Lower lobe of right lung (tissue), 2 donors: ENCODE data around the gene PRR15L. TPM values are rescaled to one million over a fixed set of nuclear protein-coding genes. Genes with fewer than 3 reads are reported as not detected.

ENCODE experiments used
- ATAC-seq, 2 donors: fragments of 200-7000 bp; cut with Tn5 transposase; one replicate each; pipeline ENCODE4 v1.9.1; 2020 to 2022; ENCODE audit warnings: mild to moderate bottlenecking in 2 of 2, moderate library complexity in 2 of 2
- DNase-seq: peaks from one replicate; pipeline ENCODE4 v3.0.0-alpha.2; 2020
- H3K27ac ChIP-seq: fragments of 200-600 bp; one replicate; pipeline ENCODE4 v1.8.0; 2022
- H3K27me3 ChIP-seq: fragments of 200-600 bp; one replicate; pipeline ENCODE4 v1.8.0; 2022; ENCODE audit warnings: low read depth
- H3K36me3 ChIP-seq: fragments of 200-600 bp; one replicate; pipeline ENCODE4 v1.8.0; 2022; ENCODE audit warnings: mild to moderate bottlenecking
- H3K4me1 ChIP-seq: fragments of 200-600 bp; one replicate; pipeline ENCODE4 v1.8.0; 2022
- H3K4me3 ChIP-seq: fragments of 200-600 bp; one replicate; pipeline ENCODE4 v1.8.0; 2022; ENCODE audit warnings: mild to moderate bottlenecking
- H3K9me3 ChIP-seq: fragments of 200-600 bp; one replicate; pipeline ENCODE4 v1.8.0; 2022
- intact Hi-C: fragments of 100-400 bp; cut with DNase I; formaldehyde crosslinking; loops from one replicate; pipeline ENCODE4 v1.11.0; 2022
- total RNA-seq: library from RNA; stranded (reverse); fragmentation: NEBNext Ultra II Directional; extraction: Animal tissue kit (Norgen Biotek cat#: 25700); gene quantifications from one replicate; pipeline ENCODE4 v1.2.1, GENCODE V29; 2021
- TF ChIP-seq, protein P1 (sequence below): fragments of 200-600 bp; IDR thresholded peaks from one replicate; pipeline ENCODE4 v1.8.0; 2022; ENCODE audit warnings: antibody characterized with exemption, mild to moderate bottlenecking
- donor health status: DM: no; HTN: yes; CAD: no; lungs with severe emphysema.

PRR15L gene
- total RNA-seq, 1 donor from 2014 or later: 48.1 TPM

DNA sequence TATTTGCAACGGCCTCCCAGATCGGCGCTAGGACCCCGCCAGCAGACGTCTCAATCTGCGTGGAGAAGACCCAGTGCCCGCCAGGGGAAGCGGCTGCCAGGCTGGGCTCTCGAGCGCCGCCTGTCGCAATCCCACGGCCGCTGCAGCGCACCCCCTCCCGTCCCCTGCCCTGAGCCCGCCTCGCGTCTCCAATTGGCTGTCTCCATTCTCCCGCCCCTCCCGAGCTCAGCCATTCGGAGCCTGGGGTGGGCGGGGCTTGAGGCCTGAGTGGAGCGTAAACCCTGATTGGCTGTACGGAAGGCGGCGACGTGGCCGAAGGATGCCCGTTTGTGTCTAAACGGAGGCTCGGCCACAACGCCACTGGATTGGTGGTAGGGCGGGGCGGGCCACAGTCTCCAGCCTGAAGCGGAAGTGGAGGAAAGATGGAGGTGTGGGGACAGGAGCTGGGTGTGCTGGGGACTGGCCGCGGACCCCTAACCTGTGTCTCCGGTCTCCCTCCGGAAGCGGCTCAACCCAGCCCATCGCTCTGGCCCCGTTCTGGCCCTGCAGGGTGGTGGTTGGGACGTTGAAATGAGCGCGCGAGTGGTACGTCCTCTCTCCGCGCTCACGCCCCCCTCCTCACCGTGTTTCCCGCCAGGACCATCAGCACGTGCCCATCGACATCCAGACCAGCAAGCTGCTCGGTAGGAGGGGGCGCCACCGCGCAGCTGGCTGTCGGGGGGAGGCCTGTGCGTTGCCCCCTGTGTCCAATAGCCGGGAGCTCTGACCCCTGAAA is 13.2 kb upstream of the PRR15L start, which contains the start of gene CDK5RAP3:
Gene CDK5RAP3 (plus strand): TSS at position 389 of the 775 bp plus-strand sequence. CDS start 34 bp downstream, at position 423.
- H3K4me1 ChIP-seq: peaks cover 27% of the 10 kb centered on the region
- peak within 1 kb of the TSS; percentile 99 for H3K4me3 ChIP-seq
- intact Hi-C loops: no loop called here
- H3K36me3 ChIP-seq: peaks cover 27% of the 10 kb centered on the region
- TF ChIP-seq, protein P1, sequence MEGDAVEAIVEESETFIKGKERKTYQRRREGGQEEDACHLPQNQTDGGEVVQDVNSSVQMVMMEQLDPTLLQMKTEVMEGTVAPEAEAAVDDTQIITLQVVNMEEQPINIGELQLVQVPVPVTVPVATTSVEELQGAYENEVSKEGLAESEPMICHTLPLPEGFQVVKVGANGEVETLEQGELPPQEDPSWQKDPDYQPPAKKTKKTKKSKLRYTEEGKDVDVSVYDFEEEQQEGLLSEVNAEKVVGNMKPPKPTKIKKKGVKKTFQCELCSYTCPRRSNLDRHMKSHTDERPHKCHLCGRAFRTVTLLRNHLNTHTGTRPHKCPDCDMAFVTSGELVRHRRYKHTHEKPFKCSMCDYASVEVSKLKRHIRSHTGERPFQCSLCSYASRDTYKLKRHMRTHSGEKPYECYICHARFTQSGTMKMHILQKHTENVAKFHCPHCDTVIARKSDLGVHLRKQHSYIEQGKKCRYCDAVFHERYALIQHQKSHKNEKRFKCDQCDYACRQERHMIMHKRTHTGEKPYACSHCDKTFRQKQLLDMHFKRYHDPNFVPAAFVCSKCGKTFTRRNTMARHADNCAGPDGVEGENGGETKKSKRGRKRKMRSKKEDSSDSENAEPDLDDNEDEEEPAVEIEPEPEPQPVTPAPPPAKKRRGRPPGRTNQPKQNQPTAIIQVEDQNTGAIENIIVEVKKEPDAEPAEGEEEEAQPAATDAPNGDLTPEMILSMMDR: peak; percentile 96
- H3K9me3 ChIP-seq: no peaks in the 10 kb centered on the region
- no peaks in the 10 kb centered on the region for H3K27me3 ChIP-seq
- H3K27ac ChIP-seq: peak within 1 kb of the TSS; percentile 85
- ATAC-seq: peak; percentile 100
- peak; percentile 100 for DNase-seq

DNA sequence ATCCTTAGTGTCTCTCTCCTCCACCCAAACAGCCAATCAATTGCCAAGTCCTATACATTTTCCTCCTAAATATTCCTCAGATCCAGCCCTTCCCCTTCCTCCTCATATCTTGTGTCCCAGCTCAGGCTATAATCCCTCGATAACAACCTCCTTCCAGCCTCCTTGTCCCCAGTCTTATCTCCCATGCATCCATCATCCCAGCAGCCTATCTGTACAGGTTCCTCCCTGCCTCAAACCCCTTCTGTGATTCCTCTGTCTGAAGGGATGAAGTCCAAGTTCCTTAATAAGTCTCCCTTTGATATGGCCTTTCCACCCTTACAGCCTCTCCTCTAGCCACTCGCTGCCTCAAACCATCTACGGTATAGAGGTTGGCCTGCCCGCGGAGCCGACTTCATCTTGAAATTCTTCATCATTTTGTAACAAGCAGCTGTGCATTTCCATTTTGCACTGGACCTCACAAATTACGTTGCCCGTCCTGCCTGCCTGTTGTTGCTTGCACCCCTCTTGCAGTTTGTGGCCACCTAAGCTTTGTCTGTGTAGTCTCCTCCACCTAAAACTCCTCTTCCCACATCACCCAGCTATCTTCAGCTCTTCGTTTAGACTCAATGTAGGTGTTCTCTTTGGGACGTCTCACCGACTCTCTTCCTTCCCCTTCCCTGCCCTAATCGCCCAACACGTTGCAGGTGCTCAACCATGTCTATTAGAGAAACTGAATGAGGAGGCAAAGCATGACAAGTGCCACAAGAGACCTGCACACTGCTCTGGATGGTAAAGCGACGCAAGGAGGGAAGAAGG is 12.4 kb upstream of the PRR15L start:
- H3K27me3 ChIP-seq: no peaks in the 10 kb centered on the region
- peaks cover 27% of the 10 kb centered on the region for H3K4me1 ChIP-seq
- H3K36me3 ChIP-seq: peaks cover 20% of the 10 kb centered on the region
- intact Hi-C loops: no loop called here
- TF ChIP-seq, protein P1: no peak
- no peak for ATAC-seq
- H3K27ac ChIP-seq: peak overlapping the region; percentile 85
- peak overlapping the region; percentile 99 for H3K4me3 ChIP-seq
- H3K9me3 ChIP-seq: no peaks in the 10 kb centered on the region
- peak; percentile 50 for DNase-seq

DNA sequence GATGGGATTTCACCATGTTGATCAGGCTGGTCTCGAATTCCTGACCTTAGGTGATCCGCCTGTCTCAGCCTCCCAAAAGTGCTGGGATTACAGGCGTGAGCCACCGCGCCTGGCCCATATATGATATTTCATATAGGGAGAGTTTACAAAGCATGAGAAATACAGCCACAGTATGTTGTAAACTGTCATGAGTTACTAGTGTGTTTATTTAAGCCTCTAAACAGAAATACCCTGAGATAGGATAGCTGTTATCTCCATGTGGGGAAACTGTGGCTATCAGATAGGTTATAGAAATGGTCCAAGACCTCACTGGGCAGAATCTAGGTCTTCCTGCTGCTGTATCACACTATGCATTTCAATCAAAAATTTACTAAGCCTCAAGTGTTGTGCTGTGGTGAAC is 11.2 kb upstream of the PRR15L start:
- Histone ChIP-seq H3K36me3 (peaks cover 7% of the 10 kb centered on the region), H3K4me1 (peaks cover 27% of the 10 kb centered on the region), H3K4me3 (no peak overlapping the region), H3K9me3 (no peaks in the 10 kb centered on the region), H3K27ac (no peak overlapping the region), H3K27me3 (no peaks in the 10 kb centered on the region)
- TF ChIP-seq, protein P1: no peak
- no peak for ATAC-seq
- DNase-seq: no peak
- intact Hi-C loops: no loop called here

DNA sequence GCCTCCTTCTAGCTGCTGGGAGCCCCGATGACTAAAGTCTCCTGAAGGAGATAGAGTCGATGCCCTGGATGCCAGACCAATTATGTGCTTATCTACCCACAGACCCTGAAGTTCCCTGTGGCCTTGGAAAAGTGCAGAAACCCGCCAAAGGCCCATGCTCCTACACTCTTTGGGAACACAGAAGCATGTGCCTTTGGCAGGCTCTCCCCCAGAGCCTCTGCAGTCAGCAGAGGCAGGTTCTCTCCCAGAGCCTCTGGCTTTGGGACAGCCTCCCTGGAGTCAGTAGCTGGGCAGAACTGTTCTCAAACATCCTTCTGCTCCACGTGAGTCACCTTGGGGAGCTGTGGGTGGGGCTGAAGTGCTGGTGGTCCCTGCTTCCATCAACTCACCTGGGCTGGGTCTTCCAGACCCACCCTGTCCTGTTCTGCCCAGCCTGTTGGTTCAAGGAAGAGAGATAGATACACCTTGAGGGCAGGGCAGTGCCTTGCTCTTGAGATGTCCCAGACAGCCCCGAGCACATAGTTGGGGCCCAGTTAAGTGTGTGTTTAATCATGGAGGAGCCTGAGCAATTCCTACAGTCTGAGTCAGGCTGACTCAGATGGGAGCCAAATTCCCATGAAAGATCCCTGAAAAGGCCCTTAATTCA is 10.0 kb upstream of the PRR15L start:
- ATAC-seq (no peak), DNase-seq (no peak)
- intact Hi-C loops: no loop called here
- no peaks in the 10 kb centered on the region for H3K36me3 ChIP-seq
- H3K27me3 ChIP-seq: no peaks in the 10 kb centered on the region
- peaks cover 27% of the 10 kb centered on the region for H3K4me1 ChIP-seq
- no peak overlapping the region for H3K27ac ChIP-seq
- TF ChIP-seq, protein P1: no peak
- H3K4me3 ChIP-seq: no peak overlapping the region
- no peaks in the 10 kb centered on the region for H3K9me3 ChIP-seq

DNA sequence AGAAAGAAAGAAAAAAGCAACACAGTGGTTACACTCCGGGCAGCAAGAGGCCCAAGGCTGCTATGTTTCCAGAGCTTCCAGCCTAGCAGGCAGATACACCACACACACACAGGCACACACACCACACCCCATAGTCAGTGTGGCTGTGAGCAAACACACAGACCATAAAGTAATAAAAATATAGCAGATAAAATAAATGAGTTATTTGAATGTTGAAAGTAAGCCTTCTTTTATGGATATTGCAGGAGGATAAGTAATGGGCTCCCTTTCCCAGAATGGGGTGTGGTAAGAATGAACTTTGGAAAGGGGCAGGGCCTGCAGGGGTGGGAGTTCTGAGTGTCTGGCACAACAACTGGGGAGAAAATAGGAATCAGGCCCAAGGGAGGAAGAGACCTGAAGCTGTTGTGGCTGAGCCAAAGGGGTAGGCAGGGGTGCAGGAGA is 8.4 kb upstream of the PRR15L start:
- intact Hi-C loops: no loop called here
- H3K27ac ChIP-seq: no peak overlapping the region
- H3K4me1 ChIP-seq: peaks cover 12% of the 10 kb centered on the region
- no peaks in the 10 kb centered on the region for H3K9me3 ChIP-seq
- ATAC-seq (no peak), DNase-seq (no peak)
- H3K36me3 ChIP-seq: no peaks in the 10 kb centered on the region
- TF ChIP-seq, protein P1: no peak
- H3K27me3 ChIP-seq: no peaks in the 10 kb centered on the region
- H3K4me3 ChIP-seq: no peak overlapping the region
